Measurements from ENCODE around the gene DIP2B.

The DIP2B gene

GRCh38 chr12:50725011-50725942 lies 220.5 kb downstream of the DIP2B start:
- DNase-seq (ENCODE audit: low read depth in 2 of 2) = no peak

- DNase-seq (ENCODE audit: low read depth in 2 of 2) = no peak
These were observed 222.7 kb downstream of the DIP2B start for GRCh38 chr12:50727466-50727865.

DNA sequence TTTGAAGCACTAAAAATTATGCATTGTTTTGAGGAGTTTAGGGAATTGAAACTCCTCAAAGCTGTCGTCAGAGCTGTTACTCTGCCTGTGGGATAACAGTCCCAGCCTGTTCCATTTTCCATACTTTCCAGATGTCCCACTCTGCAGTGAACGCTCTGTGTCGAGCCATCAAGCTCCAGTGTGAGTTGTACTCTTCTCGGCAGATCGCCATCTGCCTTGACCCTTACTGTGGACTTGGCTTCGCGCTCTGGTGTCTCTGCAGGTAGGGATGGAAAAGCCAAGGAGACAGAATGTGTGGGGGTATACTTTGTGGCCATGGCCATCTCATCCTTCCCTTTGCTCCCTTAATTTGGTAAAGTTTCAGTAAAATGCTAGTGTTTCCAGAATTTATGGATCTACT lies 223.6 kb downstream of the DIP2B start:
- no peak for DNase-seq (ENCODE audit: low read depth in 2 of 2)

DNA sequence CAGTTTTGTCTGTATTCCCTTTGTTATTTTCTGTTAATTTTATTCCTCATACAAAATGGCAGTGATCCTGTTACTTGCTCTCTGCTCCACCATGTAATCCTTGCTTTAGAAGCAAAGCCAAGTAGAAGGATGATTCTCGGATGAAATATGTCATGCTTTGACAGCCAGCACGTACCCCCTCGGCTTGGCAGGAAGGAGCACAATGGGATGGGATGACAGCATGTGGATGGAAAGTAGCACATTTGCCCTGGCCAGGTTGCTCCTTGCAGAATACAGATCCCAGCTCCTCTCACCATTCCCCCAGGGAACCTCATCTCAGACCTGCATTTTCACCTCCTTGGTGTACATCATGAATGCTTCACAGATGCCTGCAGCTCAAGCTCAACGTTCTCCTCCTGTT lies 224.1 kb downstream of the DIP2B start:
- DNase-seq (ENCODE audit: low read depth in 2 of 2) = no peak

DNA sequence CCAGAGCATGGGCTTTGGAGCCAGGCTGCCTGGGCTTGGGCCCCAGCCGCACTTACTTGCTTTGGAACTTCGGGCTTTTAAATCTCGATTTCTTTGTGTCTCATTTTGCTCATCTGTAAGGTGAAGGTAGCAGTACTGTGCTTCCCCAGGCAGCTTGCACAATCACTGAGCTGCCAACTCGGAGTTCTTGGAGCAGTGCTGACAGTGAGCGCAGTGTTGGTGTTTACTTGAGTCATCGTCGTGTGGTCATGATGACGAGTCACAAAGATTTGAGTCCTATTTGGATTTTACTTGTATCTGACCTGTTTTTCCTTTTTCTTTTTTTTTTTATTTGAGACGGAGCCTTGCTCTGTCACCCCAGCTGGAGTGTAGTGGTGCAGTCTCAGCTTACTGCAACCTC lies 227.8 kb downstream of the DIP2B start:
- no peak for DNase-seq (ENCODE audit: low read depth in 2 of 2)

DNA sequence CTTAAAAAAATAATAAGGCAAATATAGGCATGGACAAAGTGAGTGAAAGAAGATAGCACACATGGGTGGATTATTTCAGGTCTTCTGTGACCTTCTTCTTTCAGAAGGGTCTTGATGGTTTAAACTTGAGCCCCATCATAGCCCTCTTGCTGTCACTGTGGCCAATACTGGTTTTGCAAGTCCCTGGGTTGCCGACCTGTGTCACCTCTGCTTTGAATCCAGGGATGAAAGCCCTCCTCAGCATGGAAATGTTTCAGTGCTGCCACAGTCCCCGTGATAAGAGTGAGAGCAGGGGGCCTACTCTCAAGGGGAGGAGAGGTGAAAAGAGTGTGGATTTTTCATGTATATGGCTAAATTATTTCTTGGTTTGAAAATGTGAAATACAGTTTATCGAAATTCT lies 228.9 kb downstream of the DIP2B start:
- DNase-seq (ENCODE audit: low read depth in 2 of 2) = no peak

- no peak for DNase-seq (ENCODE audit: low read depth in 2 of 2)
These were observed 229.9 kb downstream of the DIP2B start for GRCh38 chr12:50734409-50735263.

DNA sequence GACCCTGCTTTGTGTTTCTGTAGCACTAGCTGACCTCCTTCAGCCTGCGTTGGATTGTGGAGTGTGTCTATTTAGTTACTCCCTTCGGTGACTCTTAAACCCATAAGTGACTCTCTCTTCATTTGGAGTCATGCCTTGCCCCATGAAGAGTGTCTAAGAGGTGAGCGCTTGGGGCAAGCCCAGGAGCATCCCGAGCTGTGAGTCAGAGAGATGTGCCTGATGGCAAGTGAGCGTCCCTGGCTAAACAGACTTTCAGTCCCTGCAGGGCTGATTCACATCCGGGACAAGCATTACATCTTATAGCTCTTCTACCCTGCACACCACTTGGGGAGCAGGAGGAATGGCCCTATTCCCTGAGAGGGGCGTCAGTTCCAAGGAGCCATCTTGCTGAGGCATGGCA lies 234.8 kb downstream of the DIP2B start:
- no peak for DNase-seq (ENCODE audit: low read depth in 2 of 2)

GRCh38 chr12:50740307-50740706 lies 235.5 kb downstream of the DIP2B start:
- DNase-seq (ENCODE audit: low read depth in 2 of 2) = no peak

DNA sequence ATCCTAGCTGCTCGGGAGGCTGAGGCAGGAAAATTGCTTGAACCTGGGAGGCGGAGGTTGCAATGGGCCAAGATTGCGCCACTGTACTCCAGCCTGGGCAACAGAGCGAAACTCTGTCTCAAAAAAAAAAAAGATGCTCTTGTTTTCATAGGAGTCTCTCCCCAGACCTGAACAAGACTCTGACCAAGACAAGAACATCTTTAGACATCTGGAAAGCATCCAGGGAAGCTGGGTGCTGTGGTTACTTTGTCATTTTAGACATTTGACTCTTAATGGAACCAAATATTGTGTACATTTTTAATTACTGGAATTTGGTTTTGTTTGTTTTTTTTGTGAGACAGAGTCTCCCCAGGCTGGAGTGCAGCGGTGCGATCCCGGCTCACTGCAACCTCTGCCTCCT lies 238.0 kb downstream of the DIP2B start:
- DNase-seq (ENCODE audit: low read depth in 2 of 2) = no peak

GRCh38 chr12:50745861-50746260 lies 241.1 kb downstream of the DIP2B start:
- no peak for DNase-seq (ENCODE audit: low read depth in 2 of 2)

DNA sequence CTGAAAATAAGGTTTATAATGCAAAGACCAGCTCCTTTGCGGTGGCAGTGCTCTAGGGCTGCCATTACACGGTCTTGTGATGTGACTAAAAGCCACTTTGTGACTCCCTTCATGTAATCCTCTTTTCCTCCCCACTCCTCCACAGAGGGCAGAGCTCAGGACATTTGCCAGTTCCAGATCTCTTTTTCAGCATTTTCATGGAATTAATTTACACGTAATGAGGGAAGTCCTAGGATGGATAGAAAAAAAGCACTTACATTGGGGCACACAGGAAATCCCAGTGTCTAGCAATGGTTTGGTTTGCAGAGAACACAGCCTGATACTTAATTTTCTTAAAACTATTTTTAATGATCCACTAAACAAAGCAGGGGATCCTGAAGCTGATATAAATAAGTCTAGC lies 241.6 kb downstream of the DIP2B start:
- no peak for DNase-seq (ENCODE audit: low read depth in 2 of 2)

- DNase-seq (ENCODE audit: low read depth in 2 of 2) = no peak
These were observed 243.0 kb downstream of the DIP2B start for GRCh38 chr12:50747817-50748216.

DNA sequence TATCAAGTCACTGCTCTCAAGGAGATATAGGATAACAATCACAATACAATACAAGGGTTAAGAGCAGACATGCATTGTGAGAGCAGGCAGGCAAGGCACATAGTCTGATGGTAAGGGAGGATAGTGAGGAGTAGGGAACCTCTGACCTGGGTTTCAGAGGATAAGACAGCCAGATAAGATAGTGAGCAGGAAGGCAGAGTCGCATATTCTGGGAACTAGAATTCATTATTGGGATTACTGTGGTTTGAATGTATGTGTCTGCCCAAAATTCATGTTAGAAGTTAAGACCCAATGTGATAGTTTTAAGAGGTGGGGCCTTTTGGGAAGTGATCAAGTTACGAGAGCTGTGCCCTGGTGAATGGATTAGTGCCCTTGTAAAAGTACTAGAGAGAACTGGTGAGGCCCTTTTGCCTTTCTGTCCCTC lies 244.7 kb downstream of the DIP2B start:
- no peak for DNase-seq (ENCODE audit: low read depth in 2 of 2)

GRCh38 chr12:50750366-50750765 lies 245.6 kb downstream of the DIP2B start:
- DNase-seq (ENCODE audit: low read depth in 2 of 2) = no peak

- no peak for DNase-seq (ENCODE audit: low read depth in 2 of 2)
These were observed 247.3 kb downstream of the DIP2B start for GRCh38 chr12:50751948-50752721.

DNA sequence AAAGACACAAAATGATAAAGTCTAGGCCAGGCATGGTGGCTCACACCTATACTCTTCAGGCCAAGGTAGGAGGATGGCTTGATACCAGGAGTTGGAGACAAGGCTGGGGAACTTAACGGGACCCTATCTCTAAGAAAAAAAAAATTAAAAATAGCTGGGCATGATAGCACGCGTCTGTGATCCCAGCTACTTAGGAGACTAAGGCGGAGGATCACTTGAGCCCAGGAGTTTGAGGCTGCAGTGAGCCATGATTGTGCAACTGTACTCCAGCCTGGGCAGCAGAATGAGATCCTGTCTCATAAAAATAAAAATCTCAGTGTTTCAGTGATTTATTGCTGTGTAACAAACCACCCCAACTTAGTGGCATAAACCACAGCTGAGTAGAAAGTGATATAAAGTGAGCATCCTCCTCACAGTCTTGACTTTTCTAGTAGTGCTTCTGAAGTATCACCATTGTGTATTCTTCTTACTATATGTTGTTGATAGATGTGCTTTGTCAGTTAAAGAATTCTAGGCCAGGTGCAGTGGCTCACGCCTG lies 248.5 kb downstream of the DIP2B start:
- no peak for DNase-seq (ENCODE audit: low read depth in 2 of 2)

DNA sequence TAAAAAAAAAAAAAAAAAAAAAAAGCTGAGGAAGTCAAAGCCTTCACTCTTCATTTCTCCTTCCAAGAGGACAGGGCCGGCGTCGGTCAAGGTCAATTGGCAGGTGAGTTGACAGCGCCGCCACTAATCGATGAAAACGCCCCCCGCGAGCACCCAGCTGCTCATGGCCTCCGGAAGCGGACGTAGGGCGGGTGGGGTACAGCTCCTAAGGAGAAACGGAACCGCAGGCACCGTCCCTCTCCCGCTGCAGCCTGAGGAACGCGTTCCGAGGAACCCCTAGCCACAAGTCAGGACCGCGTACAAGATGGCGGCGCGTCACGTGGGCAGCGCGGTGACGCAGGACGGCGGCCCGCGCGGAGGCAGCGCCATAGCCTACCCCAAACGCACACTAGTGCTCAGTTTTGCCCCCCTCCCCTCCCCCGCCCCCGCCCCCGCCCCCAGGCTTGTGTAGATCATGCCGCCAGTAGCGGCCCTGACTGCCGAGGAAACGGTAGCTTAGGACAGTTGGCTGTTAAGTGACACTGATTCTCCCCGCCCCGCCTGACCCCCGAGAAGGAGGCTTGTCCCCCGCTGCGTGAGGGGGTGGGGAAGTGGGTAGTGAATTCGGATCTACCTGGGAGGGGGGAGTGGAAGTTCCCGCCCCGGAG lies 259.0 kb downstream of the DIP2B start, which contains the start of gene ATF1:
Gene ATF1 (plus strand): TSS at position 463 of the 647 bp plus-strand sequence. CDS start 16,045 bp downstream, outside the sequence.
- peak; percentile 82 to 84 for DNase-seq (ENCODE audit: low read depth in 2 of 2)

GRCh38 chr12:50764286-50765094 lies 259.7 kb downstream of the DIP2B start:
- DNase-seq (ENCODE audit: low read depth in 2 of 2) = peak; percentile 4 to 67

All from stimulated activated CD8-positive, alpha-beta memory T cell treated with anti-CD3 and anti-CD28 coated beads, Interleukin-15, amount 100 ng/mL, for 4 hours (primary cell).